ENCODE measurements around the gene IQGAP1.

- no peak for TF ChIP-seq HNRNPL (IDR thresholded peaks at IDR 0.05; ENCODE audit: low read depth, low read length)
- no peak for TF ChIP-seq GABPA (tag; conservative IDR thresholded peaks at IDR 0.05; ENCODE audit: low read depth)
- no peak for TF ChIP-seq SAP30 (IDR thresholded peaks at IDR 0.05; ENCODE audit: borderline replicate concordance, insufficient read depth, low read depth, low read length, poor library complexity, severe bottlenecking)
- no peak for TF ChIP-seq ZNF830 (CRISPR knock-in tag; IDR thresholded peaks at IDR 0.05)
- TF ChIP-seq CREB1 (IDR thresholded peaks at IDR 0.05) = no peak
- no peak for TF ChIP-seq CREB1 (CRISPR knock-in tag; IDR thresholded peaks at IDR 0.05)
- TF ChIP-seq MCM5 (IDR thresholded peaks at IDR 0.05; ENCODE audit: low read depth) = no peak
- no peak for TF ChIP-seq TAF7 (tag; IDR thresholded peaks at IDR 0.05)
- TF ChIP-seq FOXP4 (CRISPR knock-in tag; IDR thresholded peaks at IDR 0.05; ENCODE audit: borderline replicate concordance) = no peak
- no peak for TF ChIP-seq PHF20 (IDR thresholded peaks at IDR 0.05; ENCODE audit: partially characterized antibody)
- no peak for TF ChIP-seq ZKSCAN8 (CRISPR knock-in tag; IDR thresholded peaks at IDR 0.05)
- no peak for TF ChIP-seq MYC (IDR thresholded peaks at IDR 0.05; ENCODE audit: low read depth, low read length)
- TF ChIP-seq MYC (CRISPR knock-in tag; IDR thresholded peaks at IDR 0.05; ENCODE audit: borderline replicate concordance, low read depth) = no peak
- no peak for TF ChIP-seq MXD1 (CRISPR knock-in tag; IDR thresholded peaks at IDR 0.05; ENCODE audit: borderline replicate concordance, poor library complexity, severe bottlenecking)
- no peak for TF ChIP-seq STAT6 (CRISPR knock-in tag; IDR thresholded peaks at IDR 0.05)
Measured at GRCh38 chr15:90419206-90419605, 31.2 kb downstream of the IQGAP1 start.
